Left ventricle myocardium inferior (tissue), 1 donor: ENCODE results near the gene C16orf46. TPM values are rescaled to one million over a fixed set of nuclear protein-coding genes. Genes with fewer than 3 reads are reported as not detected.
A peak's percentile ranks its signal among the peaks of the same experiment; 100 is the strongest.

Experiments
- DNase-seq: peaks from one replicate; pipeline ENCODE4 v3.0.0-alpha.2; 2020
- H3K27ac ChIP-seq: fragments of 200-600 bp; replicated peaks from 2 replicates; pipeline ENCODE4 v1.8.0; 2021
- H3K27me3 ChIP-seq: fragments of 200-600 bp; 2 replicates; pipeline ENCODE4 v1.8.0; 2021; ENCODE audit warnings: low read depth
- H3K36me3 ChIP-seq: fragments of 200-600 bp; 2 replicates; pipeline ENCODE4 v1.8.0; 2021
- H3K4me1 ChIP-seq: fragments of 200-600 bp; 2 replicates; pipeline ENCODE4 v1.8.0; 2021
- H3K4me3 ChIP-seq: fragments of 200-600 bp; 2 replicates; pipeline ENCODE4 v1.8.0; 2021; ENCODE audit warnings: mild to moderate bottlenecking, moderate library complexity
- H3K9me3 ChIP-seq: fragments of 200-600 bp; replicated peaks from 2 replicates; pipeline ENCODE4 v1.8.0; 2021
- intact Hi-C: fragments of 100-400 bp; cut with micrococcal nuclease; formaldehyde crosslinking; loops from one replicate; pipeline ENCODE4 v1.11.0; 2022
- long read RNA-seq: library from polyadenylated mRNA; unstranded; transcript quantifications from one replicate; pipeline ENCODE4 v2.0.0, GENCODE V29; 2021
- total RNA-seq: library from RNA; stranded (reverse); fragmentation: NEBNext Ultra II Directional; extraction: Animal tissue kit (Norgen Biotek cat#: 25700); gene quantifications from one replicate; pipeline ENCODE4 v1.2.1, GENCODE V29; 2021
- TF ChIP-seq, protein P1 (sequence below): fragments of 200-600 bp; IDR thresholded peaks from 2 replicates; pipeline ENCODE4 v1.8.0; 2021; ENCODE audit warnings: antibody characterized with exemption, mild to moderate bottlenecking, borderline replicate concordance
- donor health status: DM: no; HTN: yes; CAD: no; lungs with severe emphysema.

C16orf46 gene
- total RNA-seq, result 0.88 TPM
- long read RNA-seq, result 0 reads

DNA sequence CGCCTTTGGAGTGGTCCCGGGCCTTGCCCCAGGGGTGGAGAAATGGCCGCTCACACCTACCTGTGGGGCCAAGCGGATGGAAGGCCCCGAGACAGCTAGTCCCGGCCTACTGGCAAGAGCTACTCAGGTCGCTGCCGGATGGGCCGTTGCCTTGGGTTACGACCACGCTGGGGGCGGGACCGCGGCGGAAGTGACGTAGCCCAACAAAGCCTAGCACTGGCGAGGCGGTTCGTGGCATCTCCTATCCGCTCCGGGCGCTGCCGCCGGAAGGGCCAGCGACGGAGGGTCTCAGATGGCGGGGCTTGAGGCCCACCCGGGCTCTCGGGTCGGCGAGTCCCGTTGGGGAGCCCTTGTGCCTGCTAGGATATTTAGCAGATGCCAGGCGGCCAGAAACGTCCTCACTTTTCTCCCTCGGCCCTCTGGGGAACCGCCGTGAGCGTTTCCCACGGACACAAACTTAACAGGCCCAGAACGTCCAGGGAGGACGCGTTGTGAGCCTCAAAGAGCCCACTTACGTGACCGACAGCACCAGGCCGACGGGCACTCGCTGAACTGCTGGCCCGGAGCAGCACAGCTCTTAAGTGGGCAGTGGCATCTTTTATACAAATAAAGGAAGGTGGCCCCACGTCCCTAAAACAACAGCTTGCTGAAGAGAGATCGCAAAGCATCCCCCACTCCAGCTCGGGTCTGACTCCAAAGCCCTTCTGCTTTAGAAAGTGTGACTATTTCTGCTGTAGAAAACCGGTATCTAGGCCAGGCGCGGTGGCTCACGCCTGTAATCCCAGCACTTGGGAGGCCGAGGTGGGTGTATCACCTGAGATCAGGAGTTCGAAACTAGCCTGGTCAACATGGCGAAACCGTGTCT, at the start of gene C16orf46:
TSS of gene C16orf46 (minus strand) at position 163 of the 865 bp plus-strand sequence. CDS start 13,283 bp downstream, outside the sequence.
- H3K27ac ChIP-seq, result peak within 1 kb of the TSS; percentile 98
- intact Hi-C loops, result no loop called here
- TF ChIP-seq, protein P1, sequence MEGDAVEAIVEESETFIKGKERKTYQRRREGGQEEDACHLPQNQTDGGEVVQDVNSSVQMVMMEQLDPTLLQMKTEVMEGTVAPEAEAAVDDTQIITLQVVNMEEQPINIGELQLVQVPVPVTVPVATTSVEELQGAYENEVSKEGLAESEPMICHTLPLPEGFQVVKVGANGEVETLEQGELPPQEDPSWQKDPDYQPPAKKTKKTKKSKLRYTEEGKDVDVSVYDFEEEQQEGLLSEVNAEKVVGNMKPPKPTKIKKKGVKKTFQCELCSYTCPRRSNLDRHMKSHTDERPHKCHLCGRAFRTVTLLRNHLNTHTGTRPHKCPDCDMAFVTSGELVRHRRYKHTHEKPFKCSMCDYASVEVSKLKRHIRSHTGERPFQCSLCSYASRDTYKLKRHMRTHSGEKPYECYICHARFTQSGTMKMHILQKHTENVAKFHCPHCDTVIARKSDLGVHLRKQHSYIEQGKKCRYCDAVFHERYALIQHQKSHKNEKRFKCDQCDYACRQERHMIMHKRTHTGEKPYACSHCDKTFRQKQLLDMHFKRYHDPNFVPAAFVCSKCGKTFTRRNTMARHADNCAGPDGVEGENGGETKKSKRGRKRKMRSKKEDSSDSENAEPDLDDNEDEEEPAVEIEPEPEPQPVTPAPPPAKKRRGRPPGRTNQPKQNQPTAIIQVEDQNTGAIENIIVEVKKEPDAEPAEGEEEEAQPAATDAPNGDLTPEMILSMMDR, result no peak

DNA sequence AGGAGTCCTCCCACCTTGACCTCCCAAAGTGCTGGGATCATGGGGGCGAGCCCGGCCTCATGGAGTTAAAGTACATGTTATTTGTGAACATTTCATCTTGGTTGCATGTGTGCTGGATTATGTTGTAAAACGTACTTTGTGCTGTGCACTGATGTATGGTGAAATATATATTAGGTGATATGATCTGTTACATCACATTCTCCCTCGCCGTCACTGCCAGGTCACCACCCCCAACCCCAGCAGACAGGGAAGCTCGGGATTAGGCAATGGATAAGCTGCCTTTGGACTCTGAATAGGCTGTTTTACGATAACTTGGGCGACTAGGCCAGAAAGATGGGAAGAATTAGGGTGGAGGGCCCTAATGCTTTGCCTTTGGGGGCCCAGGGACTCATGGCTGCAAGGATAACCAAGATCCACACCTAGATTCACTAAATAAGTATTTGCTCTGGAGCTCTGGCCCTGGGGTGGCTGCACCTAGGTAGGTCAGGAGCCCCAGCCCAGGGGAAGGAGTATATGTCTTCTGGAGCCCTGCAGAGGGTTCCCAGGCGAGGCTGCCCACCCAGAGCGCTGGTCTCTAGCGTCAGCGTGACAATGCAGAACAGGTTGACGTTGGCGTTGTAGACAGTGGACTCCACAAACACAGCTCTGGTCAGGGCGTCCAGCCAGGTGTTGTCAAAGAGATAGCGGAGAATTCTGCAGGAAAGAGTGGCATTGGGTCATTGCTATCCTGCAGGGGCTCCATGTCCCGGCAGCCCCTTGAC, 46.2 kb upstream of the C16orf46 start:
- no peaks in the 10 kb centered on the region for H3K27me3 ChIP-seq
- intact Hi-C loops, result no loop called here
- H3K4me1 ChIP-seq, result no peaks in the 10 kb centered on the region
- H3K27ac ChIP-seq, result no peak overlapping the region
- DNase-seq, result no peak
- no peak overlapping the region for H3K4me3 ChIP-seq
- peaks cover 4% of the 10 kb centered on the region for H3K36me3 ChIP-seq
- H3K9me3 ChIP-seq, result no peaks in the 10 kb centered on the region
- TF ChIP-seq, protein P1, result no peak

More for the DNA sequence above, at the start of gene C16orf46:
- peak within 1 kb of the TSS; percentile 76 for H3K4me3 ChIP-seq
- H3K36me3 ChIP-seq, result no peaks in the 10 kb centered on the region
- peaks cover 18% of the 10 kb centered on the region for H3K4me1 ChIP-seq
- H3K27me3 ChIP-seq, result no peaks in the 10 kb centered on the region
- H3K9me3 ChIP-seq, result no peaks in the 10 kb centered on the region
- peak; percentile 98 for DNase-seq

GRCh38 chr16:81121474-81121990, 44.5 kb upstream of the C16orf46 start:
- no peak overlapping the region for H3K4me3 ChIP-seq
- no peak for DNase-seq
- TF ChIP-seq, protein P1, result no peak
- no peak overlapping the region for H3K27ac ChIP-seq
- intact Hi-C loops, result no loop called here
- peaks cover 4% of the 10 kb centered on the region for H3K36me3 ChIP-seq
- no peaks in the 10 kb centered on the region for H3K4me1 ChIP-seq
- no peaks in the 10 kb centered on the region for H3K27me3 ChIP-seq
- H3K9me3 ChIP-seq, result no peaks in the 10 kb centered on the region

- H3K27ac ChIP-seq, result no peak overlapping the region
- intact Hi-C loops, result no loop called here
- DNase-seq, result no peak
- TF ChIP-seq, protein P1, result no peak
- no peak overlapping the region for H3K4me3 ChIP-seq
- no peaks in the 10 kb centered on the region for H3K9me3 ChIP-seq
- H3K4me1 ChIP-seq, result no peaks in the 10 kb centered on the region
- H3K27me3 ChIP-seq, result no peaks in the 10 kb centered on the region
- H3K36me3 ChIP-seq, result no peaks in the 10 kb centered on the region
Observed at GRCh38 chr16:81117436-81117835, 40.4 kb upstream of the C16orf46 start.

DNA sequence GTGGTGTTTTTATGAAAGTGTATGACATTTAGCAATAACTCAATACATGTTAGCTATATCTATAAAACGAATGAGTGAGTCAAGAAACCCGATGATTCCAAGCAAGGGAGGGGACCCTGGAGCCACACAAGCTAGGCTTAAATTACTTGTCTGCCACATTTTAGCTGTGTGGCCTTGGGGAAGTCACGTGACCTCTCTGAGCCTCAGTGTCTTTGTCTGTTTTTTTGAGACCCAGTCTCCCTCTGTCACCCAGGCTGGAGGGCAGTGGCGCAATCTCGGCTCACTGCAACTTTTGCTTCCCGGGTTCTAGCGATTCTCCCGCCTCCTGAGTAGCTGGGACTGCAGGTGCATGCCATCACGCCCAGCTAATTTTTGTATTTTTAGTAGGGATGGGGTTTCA, 39.2 kb upstream of the C16orf46 start:
- Histone ChIP-seq H3K27ac (no peak overlapping the region), H3K4me1 (no peaks in the 10 kb centered on the region), H3K9me3 (no peaks in the 10 kb centered on the region), H3K4me3 (no peak overlapping the region), H3K27me3 (no peaks in the 10 kb centered on the region), H3K36me3 (no peaks in the 10 kb centered on the region)
- TF ChIP-seq, protein P1, result no peak
- intact Hi-C loops, result no loop called here
- no peak for DNase-seq
